GM19463 (cell line): ENCODE measurements around the gene WDR35.
A peak's percentile ranks its signal among the peaks of the same experiment; 100 is the strongest.

Source experiments
- ATAC-seq: cut with Tn5 transposase; IDR thresholded peaks from one replicate; pipeline ENCODE4 v1.9.1; 2021; ENCODE audit warnings: mild to moderate bottlenecking, moderate library complexity; ENCODE audit not compliant: unreplicated experiment

WDR35 gene

GRCh38 chr2:19989667-19990415, at the start of gene WDR35:
TSS of gene WDR35 (minus strand) at chr2:19990105. CDS start at chr2:19990015, 90 bp downstream.
- peak; percentile 94 for ATAC-seq

DNA sequence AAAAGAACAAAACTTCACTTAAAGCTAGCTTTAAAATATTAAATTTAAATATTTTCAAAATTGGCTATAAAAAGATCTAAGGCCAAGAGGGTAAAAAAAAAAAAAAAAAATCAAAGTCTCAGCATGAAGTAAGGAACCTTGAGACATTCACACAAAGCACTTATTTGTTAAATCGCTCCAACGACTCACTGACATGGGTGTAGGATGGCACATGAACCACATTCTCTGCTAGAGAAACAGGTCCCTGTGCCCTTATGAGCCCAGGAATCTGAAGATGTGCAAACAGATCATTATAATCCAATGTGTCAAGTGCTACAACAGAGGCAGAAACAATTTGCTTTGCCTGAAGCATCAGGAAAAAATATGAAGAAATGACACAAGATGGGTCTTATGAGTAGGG, 47.8 kb upstream of the WDR35 start:
- no peak for ATAC-seq

DNA sequence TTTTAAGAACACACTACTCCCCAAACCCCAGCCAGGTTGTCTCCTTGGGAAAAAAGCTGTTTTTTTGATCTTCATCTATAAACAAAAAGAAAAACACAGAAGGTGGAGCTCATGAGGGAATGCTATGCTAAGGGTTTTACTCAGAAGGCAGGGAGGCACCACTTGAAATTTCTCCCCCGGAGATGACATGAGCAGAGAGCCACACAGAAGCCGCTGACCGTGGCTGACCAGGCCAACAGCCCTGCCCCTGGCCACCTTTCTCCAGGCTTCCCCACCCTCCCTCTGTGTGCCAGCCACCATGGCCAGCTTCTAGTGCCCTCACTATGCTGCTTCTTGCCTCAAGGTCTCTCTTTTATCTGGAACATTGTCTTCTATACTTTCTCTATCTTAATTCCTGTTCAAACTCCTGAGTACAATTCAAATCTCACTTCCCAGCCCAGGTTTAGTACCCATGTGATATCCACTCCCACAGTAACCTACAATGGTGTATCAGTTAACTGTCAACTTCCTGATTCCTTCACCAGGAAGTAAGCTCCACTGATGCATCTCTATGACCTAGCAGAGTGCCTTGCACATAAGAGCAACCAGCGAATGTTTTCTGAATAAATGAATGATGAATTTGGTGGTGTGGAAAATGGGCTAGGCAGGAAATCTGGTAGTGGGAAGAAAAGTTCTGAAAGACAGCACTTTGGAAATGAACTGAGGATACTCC, 46.2 kb upstream of the WDR35 start:
- no peak for ATAC-seq

DNA sequence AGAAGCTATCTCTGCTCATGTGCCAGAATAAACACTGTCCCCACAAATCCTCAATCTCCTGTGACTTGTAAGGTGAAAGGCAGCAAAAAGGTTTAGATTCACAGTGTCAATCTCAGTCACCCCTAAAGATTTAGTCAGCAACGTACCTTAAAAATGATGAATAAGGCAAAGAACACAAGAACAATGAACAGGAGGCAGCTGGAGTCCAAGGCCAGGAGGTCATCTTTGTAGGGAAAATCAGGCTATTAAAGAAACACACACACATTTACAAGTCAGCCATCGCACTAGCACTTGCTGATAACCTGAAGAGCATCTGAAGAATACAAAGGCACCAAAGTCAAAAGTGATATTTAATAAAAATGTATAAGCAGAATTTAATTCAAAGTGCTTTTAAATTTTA, 44.9 kb upstream of the WDR35 start:
- no peak for ATAC-seq

GRCh38 chr2:20034218-20034617, 44.3 kb upstream of the WDR35 start:
- ATAC-seq = no peak

DNA sequence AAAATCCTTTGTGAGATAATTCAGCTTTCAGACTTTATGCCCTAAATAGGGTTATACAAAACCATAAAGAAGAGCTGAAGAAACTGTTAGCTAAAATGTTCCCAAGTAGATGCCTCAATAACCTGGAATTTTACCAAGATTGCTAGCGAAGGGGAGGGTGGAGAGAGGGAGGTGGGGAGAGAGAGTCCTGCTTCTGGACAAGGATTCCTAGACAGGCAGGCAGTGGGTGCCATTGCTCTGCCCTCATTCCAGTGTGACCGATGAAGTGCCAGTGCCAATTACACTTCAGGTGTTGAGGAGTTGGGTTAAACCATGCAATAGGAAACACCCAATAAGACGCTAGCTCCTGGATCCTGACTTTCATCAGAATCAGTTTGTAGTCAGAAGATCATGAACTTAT, 43.4 kb upstream of the WDR35 start:
- no peak for ATAC-seq

DNA sequence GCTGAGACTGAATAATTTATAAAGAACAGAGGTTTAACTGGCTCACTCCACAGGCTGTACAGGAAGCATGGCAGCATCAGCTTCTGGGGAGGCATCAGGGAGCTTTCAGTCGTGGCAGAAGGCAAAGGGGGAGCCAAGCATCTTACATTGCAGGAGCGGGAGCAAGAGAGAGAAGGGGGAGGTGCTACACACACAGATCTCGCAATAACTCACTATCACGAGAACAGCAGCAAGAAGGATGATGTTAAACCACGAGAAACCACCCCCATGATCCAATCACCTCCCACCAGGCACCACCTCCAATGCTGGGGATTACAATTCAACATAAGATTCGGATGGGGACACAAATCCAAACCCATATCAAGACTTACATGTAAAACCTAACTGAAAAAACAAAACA, 40.3 kb upstream of the WDR35 start:
- no peak for ATAC-seq

DNA sequence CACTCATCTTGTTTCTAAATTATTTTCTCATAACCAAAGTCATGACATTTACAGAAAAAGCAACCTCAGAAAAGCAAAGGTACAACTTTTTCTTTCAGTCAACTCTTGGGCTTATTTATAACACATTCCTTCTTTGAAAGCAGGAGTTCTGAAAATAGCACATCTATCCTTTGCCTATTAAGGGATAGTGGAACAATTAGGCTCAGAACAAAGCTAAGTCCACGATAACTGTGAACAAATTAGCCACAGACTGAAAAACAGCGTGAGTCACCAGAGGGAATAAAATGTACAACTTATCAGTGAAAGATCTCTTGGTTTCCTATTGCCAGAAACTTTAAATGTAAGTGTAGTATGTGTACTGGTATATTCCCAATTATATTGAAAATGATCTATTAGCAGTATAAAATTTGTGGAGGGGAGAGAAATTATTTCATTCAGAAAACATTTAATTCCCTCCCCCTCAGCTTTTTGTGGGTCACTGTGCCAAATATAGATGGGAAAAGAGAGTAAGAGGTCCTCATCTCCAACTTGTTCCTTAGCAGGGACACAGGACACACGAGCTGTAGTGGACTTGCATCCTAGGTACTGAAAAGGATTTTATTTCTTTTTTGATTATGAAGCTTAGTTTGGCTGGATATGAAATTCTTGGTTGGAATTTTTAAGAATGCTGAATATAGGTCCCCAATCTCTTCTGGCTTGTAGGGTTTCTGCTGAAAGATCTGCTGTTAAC, 38.0 kb upstream of the WDR35 start:
- no peak for ATAC-seq

- ATAC-seq = no peak
Observed at GRCh38 chr2:20027260-20027677, 37.4 kb upstream of the WDR35 start.

GRCh38 chr2:20025065-20025786, 35.3 kb upstream of the WDR35 start:
- ATAC-seq = no peak

- ATAC-seq = no peak
Observed at GRCh38 chr2:20023688-20024087, 33.8 kb upstream of the WDR35 start.

DNA sequence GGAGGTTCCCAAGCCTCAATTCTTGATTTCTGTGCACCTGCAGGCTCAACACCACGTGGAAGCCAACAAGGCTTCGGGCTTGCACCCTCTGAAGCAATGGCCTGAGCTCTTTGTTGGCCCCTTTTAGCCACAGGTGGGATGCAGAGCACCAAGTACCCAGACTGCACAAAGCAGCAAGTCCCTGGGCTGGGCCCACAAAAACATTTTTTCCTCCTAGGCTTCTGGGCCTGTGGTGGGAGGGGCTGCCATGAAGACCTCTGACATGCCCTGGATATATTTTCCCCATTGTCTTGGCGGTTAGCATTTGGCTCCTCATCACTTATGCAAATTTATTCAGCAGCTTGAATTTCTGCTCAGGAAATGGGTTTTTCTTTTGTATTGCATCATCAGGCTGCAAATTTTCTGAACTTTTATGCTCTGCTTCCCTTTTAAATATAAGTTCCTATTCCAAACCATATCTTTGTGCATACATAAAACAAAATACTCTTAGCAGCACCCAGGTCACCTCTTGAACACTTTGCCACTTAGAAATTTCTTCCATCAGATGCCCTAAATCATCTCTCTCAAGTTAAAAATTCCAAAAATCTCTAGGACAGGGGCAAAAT, 31.6 kb upstream of the WDR35 start:
- ATAC-seq = no peak

DNA sequence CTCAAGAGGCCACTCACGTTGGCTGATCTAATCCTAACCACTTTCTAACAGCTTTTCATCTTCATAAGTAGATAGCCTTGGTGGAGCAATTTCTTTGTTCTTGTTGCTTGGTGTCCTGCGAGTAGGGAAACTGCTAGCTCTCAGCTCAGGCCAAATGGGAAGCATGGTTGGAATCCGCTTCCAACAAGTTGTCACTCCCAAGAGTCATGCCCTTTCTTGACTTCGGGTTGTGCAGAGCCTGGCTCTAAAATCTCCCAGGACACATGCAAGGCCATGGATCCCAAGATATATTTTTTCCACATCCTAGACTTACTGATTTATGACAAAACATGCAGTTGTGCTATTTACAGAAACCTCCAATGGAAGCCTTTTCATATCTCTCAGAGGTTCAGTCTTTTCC, 29.8 kb upstream of the WDR35 start:
- no peak for ATAC-seq

GRCh38 chr2:20018601-20019152, 28.8 kb upstream of the WDR35 start:
- ATAC-seq = no peak

DNA sequence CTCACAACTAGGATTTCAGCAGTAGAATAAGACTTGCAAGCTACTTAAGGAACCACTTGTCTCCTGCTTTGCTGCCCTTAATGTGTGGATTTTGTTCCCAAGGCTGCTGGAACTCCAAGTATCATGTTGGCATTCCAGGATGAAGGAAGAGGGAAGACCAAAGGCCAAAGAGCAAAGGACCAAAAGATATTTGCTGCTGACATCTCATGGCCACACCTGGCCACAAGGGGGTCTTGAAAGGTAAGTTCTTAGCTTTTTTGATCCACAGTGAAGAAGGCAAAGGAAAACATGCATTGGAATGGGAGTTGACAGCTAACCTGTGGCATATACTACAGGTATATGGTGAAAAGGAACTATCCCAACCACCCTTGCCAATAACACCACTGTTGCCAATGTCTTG, 26.4 kb upstream of the WDR35 start:
- ATAC-seq = no peak

DNA sequence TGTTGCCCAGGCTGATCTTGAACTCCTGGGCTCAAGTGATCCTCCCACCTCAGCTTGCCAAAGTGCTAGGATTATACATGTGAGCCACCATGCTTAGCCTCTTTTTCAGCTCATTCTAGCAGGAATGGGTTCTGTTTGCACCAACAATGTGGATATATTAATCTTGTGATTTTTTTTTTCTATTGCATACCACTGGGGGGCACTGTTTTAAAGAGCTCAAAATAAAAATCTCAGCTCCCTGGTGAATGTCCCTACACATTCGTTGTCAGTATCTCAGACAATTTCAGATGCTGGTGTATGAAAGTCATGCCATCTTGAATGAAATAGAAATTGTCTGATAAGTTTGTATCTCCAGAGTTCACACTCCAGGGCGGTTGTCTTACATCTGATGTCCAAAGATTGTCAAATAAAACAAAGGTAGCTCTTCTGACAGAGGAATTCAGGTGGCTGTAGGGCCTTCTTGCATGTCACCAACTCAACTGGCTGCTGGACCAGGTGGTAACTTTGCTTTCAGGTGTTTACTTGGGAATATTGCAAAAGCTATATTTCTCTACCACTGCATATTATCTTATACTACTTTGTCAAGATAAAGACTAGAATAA, 25.7 kb upstream of the WDR35 start:
- no peak for ATAC-seq

DNA sequence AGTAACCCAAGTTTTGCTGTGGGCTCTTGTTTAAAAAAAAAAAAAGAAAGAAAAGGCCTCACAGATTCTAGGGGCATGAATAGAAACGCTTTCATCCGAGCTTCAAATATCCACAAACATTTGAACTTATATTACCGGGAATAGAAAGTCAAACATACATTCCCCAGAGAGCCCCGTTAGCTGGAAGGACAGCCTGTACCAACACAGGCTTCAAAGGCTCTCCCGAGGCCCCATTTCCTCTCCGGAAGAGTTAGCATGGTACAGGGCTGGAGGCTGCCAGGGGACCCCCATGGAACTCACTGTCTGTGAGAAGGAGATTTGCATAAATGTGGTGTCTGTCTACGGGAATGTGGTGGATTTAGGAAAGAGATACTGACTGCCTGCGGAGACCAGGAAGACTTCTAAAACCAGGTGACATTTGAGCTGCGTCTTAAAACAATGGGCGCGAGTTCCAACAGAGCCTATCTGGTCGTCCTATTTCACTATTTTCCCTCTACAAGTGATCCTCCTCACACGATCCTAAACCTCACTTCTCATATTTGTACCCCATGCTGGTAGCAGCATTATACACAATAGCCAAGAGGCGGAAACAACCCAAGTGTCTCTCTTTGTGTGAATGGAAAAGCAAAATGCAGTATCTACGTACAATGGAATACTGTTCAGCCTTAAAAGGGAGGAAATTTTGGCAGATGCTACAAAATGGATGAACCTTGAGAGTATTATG, 23.4 kb upstream of the WDR35 start:
- no peak for ATAC-seq

- ATAC-seq = no peak
Observed at GRCh38 chr2:20012282-20013125, 22.6 kb upstream of the WDR35 start, which contains the start of gene MATN3. TSS of gene MATN3 (minus strand) at chr2:20012668. CDS start at chr2:20012631, 37 bp downstream.

DNA sequence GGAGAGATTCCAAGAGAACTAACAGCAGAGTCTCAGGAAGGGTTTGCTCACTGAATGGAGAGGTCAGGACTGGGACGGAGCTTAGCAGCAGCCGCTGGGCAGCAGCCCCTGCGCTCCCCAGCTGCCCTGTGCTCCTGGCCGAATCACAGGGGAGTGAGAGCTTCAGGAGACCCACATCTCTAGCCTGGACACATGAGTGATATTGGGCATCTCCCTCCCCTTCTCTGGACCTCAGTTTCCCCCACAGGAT, 22.1 kb upstream of the WDR35 start:
- ATAC-seq = no peak
